Measurements from ENCODE around the gene ATE1.

GRCh38 chr10:121812031-121812430 lies 115.8 kb downstream of the ATE1 start:
- TF ChIP-seq CTCF (conservative IDR thresholded peaks at IDR 0.05) (no peak), ZFX (IDR thresholded peaks at IDR 0.05) (no peak)
